DMS153 treated with DMSO at 0.1 percent for 48 hours (cell line): ENCODE data around the gene ZSCAN21.

Experiments
- DNase-seq: peaks from one replicate; lab custom pipeline; 2025; ENCODE audit not compliant: unreplicated experiment; lab: John Stamatoyannopoulos, UW

ZSCAN21 gene

GRCh38 chr7:100024020-100024619 lies 25.5 kb upstream of the ZSCAN21 start:
- no peak for DNase-seq

GRCh38 chr7:100027197-100027596 lies 22.4 kb upstream of the ZSCAN21 start:
- no peak for DNase-seq

DNA sequence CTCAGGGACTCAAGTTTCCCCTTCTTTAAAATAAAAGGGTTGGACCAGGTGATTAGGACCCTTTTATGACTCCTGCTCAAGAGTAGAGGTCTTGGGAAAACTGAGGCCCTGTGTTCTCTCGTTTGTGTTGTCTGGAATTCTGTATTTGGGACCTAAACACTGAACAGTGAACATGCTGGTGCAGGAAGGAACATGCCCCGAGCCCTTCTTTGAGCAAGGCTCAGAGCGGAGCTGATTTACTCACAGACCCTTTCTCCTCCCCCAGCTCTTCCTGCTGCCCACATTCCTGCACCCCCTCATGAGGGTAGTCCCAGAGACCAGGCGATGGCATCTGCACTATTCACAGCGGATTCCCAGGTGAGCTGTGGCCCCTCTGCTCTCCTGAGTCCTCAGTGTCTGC lies 20.0 kb upstream of the ZSCAN21 start:
- no peak for DNase-seq

DNA sequence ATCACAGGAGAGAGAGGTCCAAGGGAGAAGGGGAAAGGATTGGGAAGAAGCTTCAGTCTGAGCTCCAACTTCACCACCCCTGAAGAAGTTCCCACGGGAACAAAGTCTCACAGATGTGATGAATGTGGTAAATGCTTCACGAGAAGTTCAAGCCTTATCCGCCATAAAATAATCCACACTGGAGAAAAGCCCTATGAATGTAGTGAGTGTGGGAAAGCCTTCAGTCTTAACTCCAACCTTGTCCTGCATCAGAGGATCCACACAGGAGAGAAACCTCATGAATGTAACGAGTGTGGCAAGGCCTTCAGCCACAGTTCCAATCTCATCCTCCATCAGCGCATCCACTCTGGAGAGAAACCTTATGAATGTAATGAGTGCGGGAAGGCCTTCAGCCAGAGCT lies 16.0 kb upstream of the ZSCAN21 start:
- no peak for DNase-seq

GRCh38 chr7:100034871-100035510 lies 14.6 kb upstream of the ZSCAN21 start:
- no peak for DNase-seq

- DNase-seq, result no peak
These were observed 13.7 kb upstream of the ZSCAN21 start for GRCh38 chr7:100035876-100036275.

- no peak for DNase-seq
These were observed 11.2 kb upstream of the ZSCAN21 start for GRCh38 chr7:100038326-100038725.

DNA sequence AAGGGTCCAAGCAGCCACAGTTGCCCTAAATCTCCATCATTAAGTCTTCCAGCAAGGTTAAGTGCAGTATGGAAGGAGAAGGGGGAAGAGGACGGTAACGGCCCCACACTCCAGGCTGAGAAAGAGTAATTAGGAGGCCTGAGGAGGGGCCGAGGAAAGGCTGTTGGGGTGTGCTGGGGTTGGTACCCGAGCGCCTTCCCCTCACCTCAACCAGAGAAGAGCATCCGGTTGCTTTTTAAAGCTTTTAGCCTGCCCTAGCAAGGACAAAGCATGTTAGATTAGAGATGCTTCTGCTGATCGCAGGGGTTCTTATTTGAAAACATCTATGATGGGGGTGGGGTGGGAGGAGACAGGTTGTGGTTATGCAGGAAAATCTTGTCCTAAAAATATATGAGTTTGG lies 9.0 kb upstream of the ZSCAN21 start:
- no peak for DNase-seq

GRCh38 chr7:100044718-100045117 lies 4.9 kb upstream of the ZSCAN21 start:
- no peak for DNase-seq

DNA sequence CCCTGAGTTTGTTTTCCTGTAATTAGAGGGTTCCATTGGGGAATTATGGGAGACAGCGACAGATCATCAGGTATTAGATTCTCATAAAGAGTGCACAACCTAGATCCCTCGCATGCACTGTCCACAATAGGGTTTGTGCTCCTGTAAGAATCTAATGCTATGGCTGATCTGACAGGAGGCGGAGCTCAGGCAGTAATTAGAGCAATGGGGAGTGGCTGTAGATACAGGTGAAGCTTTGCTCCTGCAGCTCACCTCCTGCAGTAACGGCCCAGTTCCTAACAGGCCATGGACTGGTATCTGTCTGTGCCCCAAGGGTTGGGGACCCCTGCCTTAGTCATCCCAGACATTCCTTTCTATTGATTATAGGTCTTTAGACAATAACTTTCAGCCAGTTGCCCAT lies 894 bp upstream of the ZSCAN21 start:
- DNase-seq, result no peak

DNA sequence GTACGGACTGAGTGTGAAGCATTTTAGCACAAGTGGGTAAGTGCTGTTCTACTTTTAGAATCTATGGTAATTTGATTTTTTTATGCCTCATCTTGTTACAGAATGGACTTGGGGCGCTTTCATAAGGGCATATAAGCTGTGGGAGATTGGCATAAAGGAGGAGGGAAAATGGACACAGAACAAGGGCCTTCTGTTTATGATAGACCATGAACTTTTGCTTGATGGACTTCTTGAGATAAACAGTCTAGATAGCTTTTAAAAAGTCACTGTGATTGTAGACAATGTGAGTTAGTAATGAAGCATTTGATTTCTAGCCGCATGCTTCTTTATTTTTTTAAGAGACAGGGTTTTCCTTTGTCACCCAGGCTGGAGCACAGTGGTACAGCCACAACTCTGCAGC lies 2.0 kb downstream of the ZSCAN21 start:
- no peak for DNase-seq

- peak; percentile 44 for DNase-seq
These were observed 3.6 kb downstream of the ZSCAN21 start for GRCh38 chr7:100053215-100053614.

DNA sequence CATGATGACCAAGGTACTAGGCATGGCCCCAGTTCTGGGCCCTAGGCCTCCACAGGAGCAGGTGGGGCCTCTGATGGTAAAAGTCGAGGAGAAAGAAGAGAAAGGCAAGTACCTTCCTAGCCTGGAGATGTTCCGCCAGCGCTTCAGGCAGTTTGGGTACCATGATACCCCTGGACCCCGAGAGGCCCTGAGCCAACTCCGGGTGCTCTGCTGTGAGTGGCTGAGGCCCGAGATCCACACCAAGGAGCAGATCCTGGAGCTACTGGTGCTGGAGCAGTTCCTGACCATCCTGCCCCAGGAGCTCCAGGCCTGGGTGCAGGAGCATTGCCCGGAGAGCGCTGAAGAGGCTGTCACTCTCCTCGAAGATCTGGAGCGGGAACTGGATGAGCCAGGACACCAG lies 7.4 kb downstream of the ZSCAN21 start:
- no peak for DNase-seq

DNA sequence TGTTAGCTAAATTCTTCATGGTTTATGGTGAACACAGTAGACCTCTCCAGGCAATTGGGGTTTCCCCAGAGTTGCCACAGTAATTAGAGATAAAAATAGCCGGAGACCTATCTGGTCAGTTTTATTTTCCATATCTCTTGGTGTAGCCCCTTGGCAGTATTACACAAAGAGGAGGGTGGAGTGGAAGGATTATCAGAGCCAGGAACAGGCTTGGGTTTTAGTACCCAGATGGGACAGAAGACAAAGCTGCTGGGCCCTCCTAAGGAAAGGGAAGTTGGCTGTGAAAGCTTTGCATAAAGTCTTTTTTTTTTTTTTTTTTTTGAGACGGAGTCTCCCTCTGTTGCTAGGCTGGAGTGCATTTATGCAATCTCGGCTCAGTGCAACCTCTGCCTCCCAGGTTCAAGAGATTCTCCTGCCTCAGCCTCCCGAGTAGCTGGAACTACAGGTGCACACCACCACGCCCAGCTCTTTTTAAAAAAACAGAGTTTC lies 9.7 kb downstream of the ZSCAN21 start:
- DNase-seq, result no peak

DNA sequence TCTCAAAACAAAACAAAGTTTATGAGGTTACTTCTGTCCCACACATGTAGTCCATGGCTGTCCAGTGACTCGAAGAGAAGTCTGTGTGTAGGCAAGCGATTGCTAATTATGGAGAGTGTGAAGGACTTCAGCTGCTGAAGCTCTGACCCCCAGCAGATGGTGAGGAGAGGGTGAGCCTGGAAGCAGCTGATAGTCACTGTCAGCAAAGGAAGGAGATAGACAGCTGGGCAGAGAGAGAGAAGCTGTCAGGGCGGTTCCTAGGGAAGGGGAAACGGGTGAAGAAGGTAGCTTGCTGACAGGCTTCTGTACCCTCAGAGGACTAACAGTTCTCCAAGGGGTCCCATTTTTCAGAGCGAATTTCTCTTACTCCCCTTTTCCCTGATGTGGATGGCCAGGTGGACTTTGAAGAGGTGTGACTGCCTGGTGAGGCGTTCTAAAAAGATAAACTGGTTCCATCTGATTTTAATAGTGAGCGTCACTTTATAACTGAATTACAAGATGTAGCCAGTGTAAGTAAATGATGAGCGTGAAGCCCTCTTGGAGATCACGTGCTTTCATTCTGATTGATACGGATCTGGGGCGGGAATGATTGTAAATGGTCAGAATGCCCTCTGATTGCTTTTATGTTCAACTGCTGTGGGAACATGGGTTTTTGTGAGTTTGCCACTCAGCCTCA lies 12.1 kb downstream of the ZSCAN21 start:
- DNase-seq, result no peak

DNA sequence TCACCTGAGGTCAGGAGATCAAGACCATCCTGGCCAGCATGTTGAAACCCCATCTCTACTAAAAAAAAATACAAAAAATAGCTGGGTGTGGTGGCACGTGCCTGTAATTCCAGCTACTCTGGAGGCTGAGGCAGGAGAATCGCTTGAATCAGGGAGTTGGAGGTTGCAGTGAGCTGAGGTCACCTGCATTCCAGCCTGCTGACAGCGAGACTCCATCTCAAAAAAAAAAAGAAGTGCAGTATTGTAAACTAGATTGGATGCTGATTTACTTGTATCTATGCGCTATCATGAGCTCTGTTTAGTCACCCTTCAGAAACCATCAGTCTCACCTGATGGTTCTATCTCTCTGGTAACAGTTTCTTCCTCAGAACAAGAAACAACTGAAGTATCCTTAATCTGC lies 13.8 kb downstream of the ZSCAN21 start:
- DNase-seq, result no peak

DNA sequence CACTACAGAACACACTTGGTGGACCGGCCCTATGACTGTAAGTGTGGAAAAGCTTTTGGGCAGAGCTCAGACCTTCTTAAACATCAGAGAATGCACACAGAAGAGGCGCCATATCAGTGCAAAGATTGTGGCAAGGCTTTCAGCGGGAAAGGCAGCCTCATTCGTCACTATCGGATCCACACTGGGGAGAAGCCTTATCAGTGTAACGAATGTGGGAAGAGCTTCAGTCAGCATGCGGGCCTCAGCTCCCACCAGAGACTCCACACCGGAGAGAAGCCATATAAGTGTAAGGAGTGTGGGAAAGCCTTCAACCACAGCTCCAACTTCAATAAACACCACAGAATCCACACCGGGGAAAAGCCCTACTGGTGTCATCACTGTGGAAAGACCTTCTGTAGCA lies 14.6 kb downstream of the ZSCAN21 start:
- no peak for DNase-seq

- DNase-seq, result no peak
These were observed 16.0 kb downstream of the ZSCAN21 start for GRCh38 chr7:100065452-100066186.

GRCh38 chr7:100066953-100067352 lies 17.4 kb downstream of the ZSCAN21 start:
- DNase-seq, result no peak

DNA sequence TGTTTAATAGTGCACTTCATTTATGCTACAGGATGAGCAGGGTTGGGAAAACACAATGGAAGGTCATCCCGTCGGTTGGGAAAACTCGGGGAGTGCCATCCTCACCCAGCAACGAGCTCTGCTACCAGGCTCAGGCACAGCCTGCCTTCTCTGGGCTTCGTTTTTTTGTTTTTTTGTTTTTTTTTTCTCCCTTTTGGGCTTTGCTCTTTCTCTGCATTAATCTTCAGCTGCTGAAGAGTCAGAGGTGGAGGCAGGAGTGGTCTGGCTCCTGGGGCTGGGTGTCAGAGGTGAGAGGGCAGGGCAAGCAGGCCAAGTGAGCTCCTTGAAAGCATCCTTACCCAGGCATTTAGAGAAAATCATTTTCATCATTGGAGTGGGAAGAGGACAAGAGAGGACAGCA lies 20.4 kb downstream of the ZSCAN21 start:
- DNase-seq, result no peak

DNA sequence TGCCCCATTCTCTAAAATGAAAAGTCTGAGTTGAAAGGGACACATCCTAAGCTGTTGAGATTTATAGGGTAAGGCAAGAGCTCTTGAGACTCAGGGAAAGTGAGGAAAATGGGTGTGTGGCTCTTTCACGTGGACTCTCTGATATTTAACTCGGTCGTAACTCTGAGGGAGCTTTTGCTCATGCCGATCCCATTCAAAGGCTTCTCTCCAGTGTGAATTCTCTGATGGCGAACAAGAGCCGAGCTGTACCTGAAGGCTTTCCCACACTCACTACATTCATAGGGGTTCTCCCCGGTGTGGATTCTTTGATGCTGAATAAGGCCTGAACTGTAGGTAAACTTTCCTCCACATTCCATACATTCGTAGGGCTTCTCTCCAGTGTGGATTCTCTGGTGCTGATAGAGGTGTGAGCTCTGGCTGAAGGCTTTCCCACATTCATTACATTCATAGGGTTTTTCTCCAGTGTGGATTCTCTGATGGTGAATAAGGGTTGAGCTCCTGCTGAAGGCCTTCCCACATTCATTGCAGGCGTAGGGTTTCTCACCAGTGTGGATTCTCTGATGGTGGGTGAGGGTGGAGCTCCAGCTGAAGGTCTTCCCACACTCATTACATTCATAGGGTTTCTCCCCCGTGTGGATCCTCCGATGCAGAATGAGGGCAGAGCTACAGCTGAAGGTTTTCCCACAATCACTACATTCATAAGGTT lies 21.6 kb downstream of the ZSCAN21 start:
- no peak for DNase-seq
